Spinal cord (tissue), 10 donors: Measurements from ENCODE around the gene ACOT7. TPM values are rescaled to one million over a fixed set of nuclear protein-coding genes. Genes with fewer than 3 reads are reported as not detected.
"Not testable (repeated sequence)": the region's sequence is repeated elsewhere in the genome, so short reads cannot be mapped to it uniquely, and the experiment has no call there.

Experiments used
- DNase-seq, 6 donors: peaks; one replicate each; pipeline versions ENCODE4 v3.0.0 to v3.0.0-alpha.2; 2013 to 2015; ENCODE audit warnings: low spot score in 6 of 6, low read depth in 4 of 6
- H3K27ac ChIP-seq: one replicate; pipeline ENCODE4 v1.5.1; 2013; ENCODE audit warnings: low read depth, low read length, control low read depth
- H3K27me3 ChIP-seq: one replicate; pipeline ENCODE4 v1.6.1; 2013; ENCODE audit warnings: low read length; ENCODE audit not compliant: control insufficient read depth, insufficient read depth
- H3K36me3 ChIP-seq: one replicate; pipeline ENCODE4 v1.6.1; 2013; ENCODE audit warnings: low read length; ENCODE audit not compliant: control insufficient read depth, insufficient read depth
- H3K4me1 ChIP-seq: one replicate; pipeline ENCODE4 v1.6.1; 2013; ENCODE audit warnings: low read length; ENCODE audit not compliant: control insufficient read depth, insufficient read depth
- H3K4me3 ChIP-seq: one replicate; pipeline ENCODE4 v1.5.1; 2013; ENCODE audit warnings: low read depth, low read length, control low read depth
- H3K9me3 ChIP-seq: one replicate; pipeline ENCODE4 v1.6.1; 2013; ENCODE audit warnings: low read length; ENCODE audit not compliant: control insufficient read depth, insufficient read depth
- WGBS: methylation state at CpG from one replicate; pipeline ENCODE4 v1.1.5; 2013; ENCODE audit warnings: missing lambda C conversion rate; ENCODE audit not compliant: insufficient coverage; 5-methylcytosine and 5-hydroxymethylcytosine counted together
- polyA plus RNA-seq, 2 donors: library from polyadenylated mRNA; unstranded; fragments of 120-200 nt; gene quantifications; one replicate each; pipeline ENCODE4 v1.2.1, GENCODE V29; 2013; ENCODE audit not compliant: insufficient read length in 2 of 2
- total RNA-seq, 2 donors: library from RNA; depleted of rRNA in 1 of 2; stranded (reverse); fragments of 120-200 nt in 1 of 2; fragments of >200 nt in 1 of 2; gene quantifications; one replicate each; pipeline versions ENCODE4 v1.2.3 to v1.2.4, GENCODE V29; 2013 to 2014
- donor health status: healthy.

ACOT7 gene
- total and polyA plus RNA-seq, 4 donors: 31.8 to 198 (median 128) TPM

GRCh38 chr1:6389971-6390370 is 3.6 kb downstream of the ACOT7 start:
- no peak overlapping the region for H3K27ac ChIP-seq

GRCh38 chr1:6386371-6386949 is 7.1 kb downstream of the ACOT7 start:
- H3K4me1 ChIP-seq: peaks cover 26% of the 10 kb centered on the region
- H3K9me3 ChIP-seq: no peaks in the 10 kb centered on the region
- no peak overlapping the region for H3K27ac ChIP-seq
- no peaks in the 10 kb centered on the region for H3K27me3 ChIP-seq
- no peak overlapping the region for H3K4me3 ChIP-seq
- WGBS: 66% methylated on average over 6 of the region's 10 CpGs
- H3K36me3 ChIP-seq: peaks cover 3% of the 10 kb centered on the region
- no peak for DNase-seq

More at GRCh38 chr1:6389971-6390370, 3.6 kb downstream of the ACOT7 start:
- no peaks in the 10 kb centered on the region for H3K9me3 ChIP-seq
- peaks cover 40% of the 10 kb centered on the region for H3K4me1 ChIP-seq
- H3K36me3 ChIP-seq: peaks cover 3% of the 10 kb centered on the region
- no peak for DNase-seq
- no peaks in the 10 kb centered on the region for H3K27me3 ChIP-seq
- WGBS: 92% methylated on average over 8 of the region's 9 CpGs
- no peak overlapping the region for H3K4me3 ChIP-seq

- H3K9me3 ChIP-seq: no peaks in the 10 kb centered on the region
- WGBS: 39% methylated on average over 22 of the region's 22 CpGs
- peaks cover 22% of the 10 kb centered on the region for H3K4me1 ChIP-seq
- no peaks in the 10 kb centered on the region for H3K27me3 ChIP-seq
- H3K4me3 ChIP-seq: no peak overlapping the region
- peaks cover 3% of the 10 kb centered on the region for H3K36me3 ChIP-seq
- DNase-seq: peak in 2 of 6 donors; percentile 41 to 54
- peak overlapping the region; percentile 49 for H3K27ac ChIP-seq
These were observed 7.9 kb downstream of the ACOT7 start for GRCh38 chr1:6385488-6386191.

GRCh38 chr1:6384962-6385361 is 8.6 kb downstream of the ACOT7 start:
- WGBS: 19% methylated on average over 5 of the region's 5 CpGs
- peaks cover 22% of the 10 kb centered on the region for H3K4me1 ChIP-seq
- no peaks in the 10 kb centered on the region for H3K27me3 ChIP-seq
- H3K4me3 ChIP-seq: no peak overlapping the region
- H3K27ac ChIP-seq: peak overlapping the region; percentile 49
- H3K36me3 ChIP-seq: peaks cover 3% of the 10 kb centered on the region
- DNase-seq: peak in 3 of 6 donors; percentile 52 to 86 (median 83)
- H3K9me3 ChIP-seq: no peaks in the 10 kb centered on the region

- Histone ChIP-seq H3K9me3 (no peaks in the 10 kb centered on the region), H3K27ac (no peak overlapping the region), H3K4me3 (no peak overlapping the region), H3K27me3 (no peaks in the 10 kb centered on the region), H3K4me1 (peaks cover 22% of the 10 kb centered on the region), H3K36me3 (peaks cover 3% of the 10 kb centered on the region)
- DNase-seq: no peak
- no CpG with 5 or more reads among the region's 1 CpG for WGBS
These were observed 9.4 kb downstream of the ACOT7 start for GRCh38 chr1:6384135-6384534.

- WGBS: 100% methylated on average over 1 of the region's 7 CpGs
These were observed 13.5 kb downstream of the ACOT7 start for GRCh38 chr1:6380037-6380436.

GRCh38 chr1:6378096-6378746 is 15.3 kb downstream of the ACOT7 start:
- Histone ChIP-seq H3K4me1 (no peaks in the 10 kb centered on the region), H3K36me3 (no peaks in the 10 kb centered on the region), H3K27me3 (no peaks in the 10 kb centered on the region), H3K4me3 (no peak overlapping the region), H3K27ac (no peak overlapping the region), H3K9me3 (no peaks in the 10 kb centered on the region)
- no peak for DNase-seq
- WGBS: 41% methylated on average over 8 of the region's 12 CpGs

More at GRCh38 chr1:6380037-6380436, 13.5 kb downstream of the ACOT7 start:
- Histone ChIP-seq H3K36me3 (no peaks in the 10 kb centered on the region), H3K4me3 (no peak overlapping the region), H3K27ac (no peak overlapping the region), H3K27me3 (no peaks in the 10 kb centered on the region), H3K4me1 (peaks cover 6% of the 10 kb centered on the region), H3K9me3 (no peaks in the 10 kb centered on the region)
- DNase-seq: no peak

GRCh38 chr1:6373961-6374720 is 19.4 kb downstream of the ACOT7 start:
- Histone ChIP-seq H3K27ac (no peak overlapping the region), H3K36me3 (no peaks in the 10 kb centered on the region), H3K9me3 (no peaks in the 10 kb centered on the region), H3K4me1 (no peaks in the 10 kb centered on the region), H3K4me3 (no peak overlapping the region), H3K27me3 (no peaks in the 10 kb centered on the region)
- no peak for DNase-seq
- WGBS: 94% methylated on average over 6 of the region's 8 CpGs

GRCh38 chr1:6372236-6372635 is 21.3 kb downstream of the ACOT7 start:
- DNase-seq, H3K27me3 ChIP-seq, H3K4me3 ChIP-seq, H3K9me3 ChIP-seq, H3K27ac ChIP-seq: not testable (repeated sequence)
- peaks cover 10% of the 10 kb centered on the region for H3K4me1 ChIP-seq
- H3K36me3 ChIP-seq: peaks cover 12% of the 10 kb centered on the region
- WGBS: 88% methylated on average over 5 of the region's 7 CpGs
